ENCODE data around the gene UBE2E2.

Gene UBE2E2

DNA sequence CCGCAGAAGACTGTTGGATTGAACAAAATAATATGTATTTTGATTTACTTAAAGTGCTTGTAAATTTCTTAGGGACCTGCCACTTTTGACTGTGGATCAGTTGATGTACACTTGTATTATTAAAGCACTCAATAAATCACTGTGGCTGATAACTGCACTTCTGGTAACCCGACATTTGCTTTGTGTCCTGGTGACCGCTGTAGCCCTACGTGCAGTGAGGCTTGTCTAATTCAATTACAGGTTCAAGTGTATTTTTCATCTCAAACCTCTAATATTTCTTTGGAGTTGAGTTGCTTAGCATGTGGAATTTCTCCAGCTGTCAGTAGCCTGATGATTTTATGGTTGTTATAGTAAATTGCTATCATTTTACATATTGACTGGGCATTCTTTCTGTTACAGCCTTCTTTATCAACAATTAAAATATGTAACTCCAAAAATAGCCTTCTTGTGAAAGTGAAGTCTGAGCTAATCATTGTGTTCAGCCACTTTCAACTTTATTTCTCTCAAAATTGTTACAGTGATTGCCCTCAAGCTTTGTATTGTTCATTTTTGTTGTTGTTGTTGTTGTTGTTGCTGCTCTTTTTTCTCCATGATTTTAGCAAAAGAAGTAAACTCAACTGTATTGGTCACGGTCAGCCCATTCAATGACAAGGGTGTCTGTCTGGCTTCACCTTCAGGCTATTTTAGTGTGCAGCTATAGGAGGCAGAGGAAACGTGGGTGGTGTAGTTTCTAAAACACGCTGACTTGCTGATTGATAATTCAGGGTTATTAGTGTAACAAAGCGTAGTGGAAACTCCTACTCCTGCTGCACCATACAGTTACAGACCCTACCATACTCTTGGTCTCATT, 387.5 kb downstream of the UBE2E2 start:
- DNase-seq (no peak), ATAC-seq (replicated peaks) (no peak)
- no peaks in the 10 kb centered on the region for H3K9me3 Mint-ChIP-seq
- peaks cover 16 to 18% of the 10 kb centered on the region in 2 donors for H3K27me3 Mint-ChIP-seq
- no peaks in the 10 kb centered on the region for H3K4me1 Mint-ChIP-seq (ENCODE audit: low read depth in 2 of 2)
- H3K4me3 Mint-ChIP-seq, result no peak overlapping the region
- no peaks in the 10 kb centered on the region for H3K36me3 Mint-ChIP-seq (ENCODE audit: insufficient read depth)
- no peak overlapping the region for H3K27ac Mint-ChIP-seq

DNA sequence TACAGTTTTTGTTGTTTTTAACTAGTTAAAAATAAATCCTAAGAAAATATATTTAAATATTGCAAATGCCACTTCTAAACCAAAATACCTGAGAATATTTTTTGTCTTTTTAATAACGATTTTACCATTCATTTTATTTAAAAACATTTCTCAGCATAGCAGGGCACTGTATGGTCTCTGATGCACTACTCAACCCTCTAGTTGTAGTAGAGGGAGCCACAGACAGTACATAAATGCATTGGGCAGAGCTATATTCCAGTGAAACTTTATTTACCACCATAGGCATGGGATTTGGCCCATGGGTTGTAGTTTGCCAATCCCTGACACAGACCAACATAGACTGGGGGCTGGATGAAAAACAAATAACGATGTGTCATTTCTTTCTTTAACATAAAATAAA, 388.2 kb downstream of the UBE2E2 start:
- no peaks in the 10 kb centered on the region for H3K4me1 Mint-ChIP-seq (ENCODE audit: low read depth in 2 of 2)
- H3K4me3 Mint-ChIP-seq, result no peak overlapping the region
- H3K9me3 Mint-ChIP-seq, result no peaks in the 10 kb centered on the region
- no peak for DNase-seq
- no peak overlapping the region for H3K27ac Mint-ChIP-seq
- H3K27me3 Mint-ChIP-seq, result peaks cover 19 to 20% of the 10 kb centered on the region in 2 donors
- ATAC-seq (replicated peaks), result no peak
- no peaks in the 10 kb centered on the region for H3K36me3 Mint-ChIP-seq (ENCODE audit: insufficient read depth)

DNA sequence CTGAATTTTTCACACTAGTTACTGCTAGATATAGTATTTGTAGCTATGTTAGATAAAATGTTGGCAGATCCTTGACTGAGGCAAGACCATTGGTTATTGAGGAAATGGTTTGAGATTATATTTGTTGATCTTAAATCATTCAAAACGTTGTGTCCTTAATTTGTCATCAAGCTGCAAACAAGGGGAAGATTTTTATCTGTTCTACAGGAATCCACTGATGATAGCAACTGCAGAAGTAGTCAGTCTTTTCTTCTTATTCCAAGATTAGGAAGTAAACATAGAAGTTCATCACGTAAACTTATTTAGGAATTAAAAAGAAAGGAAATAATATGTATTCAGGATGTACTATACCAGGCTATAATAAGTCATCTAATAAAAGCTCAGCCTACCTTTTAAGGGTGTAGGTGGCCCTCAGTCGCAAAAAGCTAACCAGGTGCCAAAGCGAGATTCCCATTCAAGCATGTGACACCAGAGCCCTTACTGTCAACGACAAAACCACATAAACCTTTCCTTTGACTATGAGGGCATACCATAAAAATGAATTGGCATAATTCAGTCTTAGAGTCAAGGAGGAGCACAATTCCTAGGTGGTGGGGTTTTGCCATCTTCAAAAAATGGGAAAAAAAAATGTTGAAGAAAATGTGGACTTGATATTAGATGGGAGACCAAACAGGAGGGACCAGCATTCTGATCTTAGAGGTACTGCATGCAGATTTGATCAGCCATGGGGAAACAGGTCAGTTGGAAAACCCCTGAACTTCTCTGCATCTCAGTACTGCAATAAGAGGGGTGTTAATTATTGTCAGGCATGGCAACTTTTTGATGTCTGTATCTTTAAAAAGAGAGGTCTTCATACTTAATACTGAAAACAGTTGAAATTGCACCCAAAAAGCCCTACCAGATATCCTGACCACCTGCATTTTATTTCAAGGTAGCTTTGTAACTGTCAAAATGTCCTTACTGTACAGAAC, 390.1 kb downstream of the UBE2E2 start:
- Mint-ChIP-seq H3K27me3 (peaks cover 21 to 27% of the 10 kb centered on the region in 2 donors), H3K27ac (no peak overlapping the region), H3K4me3 (no peak overlapping the region), H3K36me3 (ENCODE audit: insufficient read depth) (no peaks in the 10 kb centered on the region), H3K4me1 (ENCODE audit: low read depth in 2 of 2) (no peaks in the 10 kb centered on the region), H3K9me3 (peaks cover 0 to 3% of the 10 kb centered on the region in 2 donors)
- ATAC-seq (replicated peaks) (no peak), DNase-seq (no peak)

- Mint-ChIP-seq H3K4me1 (ENCODE audit: low read depth in 2 of 2) (no peaks in the 10 kb centered on the region), H3K27me3 (peaks cover 23 to 27% of the 10 kb centered on the region in 2 donors), H3K9me3 (peaks cover 0 to 3% of the 10 kb centered on the region in 2 donors), H3K27ac (no peak overlapping the region), H3K4me3 (no peak overlapping the region), H3K36me3 (ENCODE audit: insufficient read depth) (no peaks in the 10 kb centered on the region)
- no peak for ATAC-seq (replicated peaks)
- DNase-seq, result no peak
Measured at GRCh38 chr3:23594066-23594465, 390.9 kb downstream of the UBE2E2 start.

DNA sequence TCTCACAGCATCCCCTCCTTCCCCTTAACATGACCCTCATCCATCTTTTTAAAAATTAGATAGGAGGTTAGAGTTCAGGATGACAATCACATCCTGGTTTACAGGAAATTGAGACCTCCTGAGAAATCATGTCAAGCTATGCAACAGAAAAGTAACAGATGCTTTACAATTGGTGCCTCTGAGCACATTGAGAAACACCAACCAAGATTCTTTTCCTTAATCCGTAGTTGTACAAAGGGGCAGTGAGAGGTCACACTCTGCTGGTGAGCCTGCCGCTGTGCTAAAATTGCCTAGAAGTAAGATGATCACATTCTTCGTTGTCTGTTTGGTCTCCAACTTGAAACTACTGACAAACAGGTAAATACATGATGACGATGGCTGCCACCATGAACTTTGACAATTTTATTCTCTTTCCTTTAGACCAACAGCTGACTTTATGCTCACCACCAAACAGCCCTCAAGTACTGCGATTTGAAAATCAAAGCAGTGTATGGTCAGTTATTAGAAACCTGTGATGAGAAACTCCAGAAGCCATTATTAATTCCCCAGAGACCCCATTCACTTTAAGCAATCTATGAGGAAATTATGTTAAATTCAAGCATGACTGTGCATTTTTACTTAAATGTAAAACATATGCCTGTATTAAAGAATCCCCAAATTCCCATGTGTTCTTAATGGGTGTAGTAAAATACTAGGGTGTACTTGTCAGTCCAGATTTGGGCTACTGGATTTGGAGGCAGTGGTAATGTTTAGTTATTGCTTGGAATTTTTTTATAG, 392.0 kb downstream of the UBE2E2 start:
- ATAC-seq (replicated peaks) (no peak), DNase-seq (no peak)
- no peaks in the 10 kb centered on the region for H3K36me3 Mint-ChIP-seq (ENCODE audit: insufficient read depth)

GRCh38 chr3:23595851-23596250, 392.7 kb downstream of the UBE2E2 start:
- Mint-ChIP-seq H3K27ac (no peak overlapping the region), H3K4me3 (no peak overlapping the region), H3K4me1 (ENCODE audit: low read depth in 2 of 2) (no peaks in the 10 kb centered on the region), H3K27me3 (peaks cover 20 to 21% of the 10 kb centered on the region in 2 donors), H3K36me3 (ENCODE audit: insufficient read depth) (no peaks in the 10 kb centered on the region), H3K9me3 (peaks cover 0 to 3% of the 10 kb centered on the region in 2 donors)
- DNase-seq, result no peak
- no peak for ATAC-seq (replicated peaks)

More for the DNA sequence above, 392.0 kb downstream of the UBE2E2 start:
- Mint-ChIP-seq H3K27ac (no peak overlapping the region), H3K9me3 (peaks cover 0 to 3% of the 10 kb centered on the region in 2 donors), H3K27me3 (peaks cover 22 to 23% of the 10 kb centered on the region in 2 donors), H3K4me1 (ENCODE audit: low read depth in 2 of 2) (no peaks in the 10 kb centered on the region), H3K4me3 (no peak overlapping the region)

GRCh38 chr3:23600167-23600871, 397.2 kb downstream of the UBE2E2 start:
- Mint-ChIP-seq H3K27ac (no peak overlapping the region), H3K4me3 (no peak overlapping the region), H3K27me3 (peaks cover 13 to 20% of the 10 kb centered on the region in 2 donors), H3K36me3 (ENCODE audit: insufficient read depth) (no peaks in the 10 kb centered on the region), H3K4me1 (ENCODE audit: low read depth in 2 of 2) (no peaks in the 10 kb centered on the region), H3K9me3 (peaks cover 0 to 3% of the 10 kb centered on the region in 2 donors)
- DNase-seq (no peak), ATAC-seq (replicated peaks) (no peak)

DNA sequence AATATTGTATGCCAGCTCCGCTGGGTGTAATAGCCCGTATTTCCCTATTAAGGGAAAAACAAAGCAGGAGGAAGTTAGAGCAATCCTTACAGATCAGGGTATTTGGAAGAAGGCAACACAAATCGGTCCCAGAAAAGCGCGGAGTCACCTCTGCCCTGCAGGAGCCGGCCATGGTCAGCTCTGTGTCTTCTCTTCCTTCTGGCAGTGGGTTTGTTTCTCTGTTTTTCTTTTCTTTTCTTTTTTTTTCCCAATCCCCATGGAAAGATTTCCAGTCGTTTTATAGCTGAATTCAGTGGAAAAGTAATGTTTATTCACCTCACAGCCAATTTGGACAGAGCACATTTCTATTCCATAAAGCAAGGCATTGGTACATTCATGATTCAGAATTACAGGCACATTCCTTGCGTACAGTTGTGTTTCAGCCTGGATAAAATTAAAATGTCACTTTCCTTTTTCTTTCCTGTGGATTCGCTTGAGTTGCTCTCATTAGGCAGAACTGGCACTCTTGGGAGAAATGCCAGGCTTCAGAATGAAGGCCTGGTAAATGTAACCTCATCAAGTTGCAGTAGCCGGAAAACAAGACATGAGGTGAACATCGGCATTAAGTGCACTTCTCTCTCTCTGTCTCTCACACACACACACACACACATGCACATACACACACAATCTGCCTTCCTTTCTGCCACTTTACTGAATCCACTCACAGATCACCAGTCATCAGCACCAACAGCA, 398.1 kb downstream of the UBE2E2 start:
- no peak overlapping the region for H3K4me3 Mint-ChIP-seq
- peaks cover 21 to 26% of the 10 kb centered on the region in 2 donors for H3K27me3 Mint-ChIP-seq
- ATAC-seq (replicated peaks) (no peak), DNase-seq (no peak)
- H3K36me3 Mint-ChIP-seq (ENCODE audit: insufficient read depth), result no peaks in the 10 kb centered on the region
- no peak overlapping the region for H3K27ac Mint-ChIP-seq
- no peaks in the 10 kb centered on the region for H3K4me1 Mint-ChIP-seq (ENCODE audit: low read depth in 2 of 2)
- H3K9me3 Mint-ChIP-seq, result peaks cover 0 to 3% of the 10 kb centered on the region in 2 donors

DNA sequence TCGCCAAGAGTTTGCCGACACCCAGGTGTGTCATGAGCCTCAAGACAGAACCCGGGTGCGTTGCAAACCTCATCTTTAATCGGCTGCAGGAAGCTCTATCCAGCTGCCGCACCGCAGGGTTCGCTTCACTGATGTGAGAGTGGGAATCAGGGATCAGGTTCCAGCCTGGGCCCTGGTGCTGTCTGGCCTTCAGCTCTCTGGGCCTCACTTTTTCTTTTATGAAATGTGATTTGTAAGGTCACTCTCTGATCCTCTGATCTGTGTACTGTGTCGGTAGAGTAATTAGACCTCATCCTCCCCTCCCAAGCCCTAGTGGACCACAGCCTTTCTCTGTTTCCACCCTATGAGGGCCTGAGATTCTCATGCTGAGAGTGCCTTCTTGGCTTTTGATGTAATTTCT, 399.8 kb downstream of the UBE2E2 start:
- Mint-ChIP-seq H3K4me1 (ENCODE audit: low read depth in 2 of 2) (no peaks in the 10 kb centered on the region), H3K27ac (no peak overlapping the region), H3K4me3 (no peak overlapping the region), H3K9me3 (no peaks in the 10 kb centered on the region), H3K27me3 (peaks cover 13 to 22% of the 10 kb centered on the region in 2 donors), H3K36me3 (ENCODE audit: insufficient read depth) (no peaks in the 10 kb centered on the region)
- DNase-seq (no peak), ATAC-seq (replicated peaks) (no peak)

DNA sequence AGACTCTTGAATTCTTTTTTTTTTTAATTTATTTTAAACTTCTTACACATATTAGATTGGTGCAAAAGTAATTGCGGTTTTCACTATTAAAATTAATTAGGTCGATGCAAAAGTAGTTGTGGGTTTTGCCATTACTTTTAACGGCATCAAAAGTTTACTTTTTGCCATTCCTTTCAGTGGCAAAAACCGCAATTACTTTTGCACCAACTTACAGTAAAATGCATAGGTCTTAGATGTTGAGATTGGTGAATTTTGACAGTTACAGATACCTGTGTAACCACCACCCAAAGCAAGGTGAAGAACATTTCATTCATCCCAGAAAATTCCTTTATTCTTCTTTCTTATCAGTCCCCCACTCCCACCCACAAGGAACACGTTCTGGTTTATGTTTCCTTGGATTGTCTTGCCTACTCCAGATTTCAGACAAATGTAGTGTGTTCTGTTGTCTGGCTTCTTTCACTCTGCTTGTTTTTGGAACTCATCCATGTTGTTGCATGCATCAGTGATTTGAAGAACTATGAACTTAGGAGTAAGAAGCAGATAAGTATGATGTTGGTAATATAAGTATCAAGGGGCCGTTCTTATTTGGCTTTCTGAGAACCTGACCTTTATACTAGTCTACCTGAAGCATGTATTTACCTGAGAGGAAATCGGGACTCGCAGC, 404.2 kb downstream of the UBE2E2 start:
- no peak overlapping the region for H3K27ac Mint-ChIP-seq
- DNase-seq, result no peak
- H3K36me3 Mint-ChIP-seq (ENCODE audit: insufficient read depth), result no peaks in the 10 kb centered on the region
- peaks cover 14 to 19% of the 10 kb centered on the region in 2 donors for H3K27me3 Mint-ChIP-seq
- no peaks in the 10 kb centered on the region for H3K9me3 Mint-ChIP-seq
- no peak for ATAC-seq (replicated peaks)
- H3K4me1 Mint-ChIP-seq (ENCODE audit: low read depth in 2 of 2), result peaks cover 0 to 3% of the 10 kb centered on the region in 2 donors
- H3K4me3 Mint-ChIP-seq, result no peak overlapping the region

DNA sequence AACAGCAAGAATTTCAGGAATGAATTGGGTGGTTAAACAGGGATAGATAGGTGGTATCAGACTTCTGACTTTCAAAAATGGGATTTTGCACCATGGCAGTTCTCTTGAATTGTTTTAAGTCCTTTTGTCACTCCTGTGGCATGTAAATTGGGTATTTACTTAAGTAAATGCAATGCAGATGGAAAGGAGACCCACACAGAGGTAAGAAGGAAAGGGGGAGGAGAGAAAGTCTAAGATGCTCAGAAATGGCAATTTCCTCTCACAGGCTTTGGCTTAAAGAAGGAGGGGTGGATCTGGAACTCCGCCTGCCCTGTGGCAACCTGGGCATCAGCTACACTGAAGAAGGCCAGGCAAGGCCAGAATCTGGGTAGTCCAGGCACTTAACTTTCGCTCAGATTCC, 405.5 kb downstream of the UBE2E2 start:
- ATAC-seq (replicated peaks) (no peak), DNase-seq (no peak)
- H3K4me1 Mint-ChIP-seq (ENCODE audit: low read depth in 2 of 2), result peaks cover 0 to 3% of the 10 kb centered on the region in 2 donors
- no peak overlapping the region for H3K4me3 Mint-ChIP-seq
- H3K9me3 Mint-ChIP-seq, result no peaks in the 10 kb centered on the region
- peaks cover 16 to 17% of the 10 kb centered on the region in 2 donors for H3K27me3 Mint-ChIP-seq
- no peak overlapping the region for H3K27ac Mint-ChIP-seq
- H3K36me3 Mint-ChIP-seq (ENCODE audit: insufficient read depth), result no peaks in the 10 kb centered on the region

Measured in effector memory CD8-positive, alpha-beta T cell (primary cell).